VCaP (cell line): ENCODE data around the gene KCNK10.

Experiments used
- H3K27ac ChIP-seq: fragments of 450-650 bp; 2 replicates; pipeline ENCODE4 v1.5.1; 2017
- CTCF ChIP-seq: fragments of 450-650 bp; conservative IDR thresholded peaks from 2 replicates; pipeline ENCODE4 v1.5.1; 2017; ENCODE audit warnings: mild to moderate bottlenecking, moderate library complexity

The KCNK10 gene

GRCh38 chr14:88318406-88318805 lies 4.7 kb downstream of the KCNK10 start:
- no peak for TF ChIP-seq CTCF
- H3K27ac ChIP-seq = no peak overlapping the region

GRCh38 chr14:88316521-88316920 lies 6.5 kb downstream of the KCNK10 start:
- H3K27ac ChIP-seq = no peak overlapping the region
- no peak for TF ChIP-seq CTCF

GRCh38 chr14:88312257-88312656 lies 10.8 kb downstream of the KCNK10 start:
- no peak for TF ChIP-seq CTCF
- no peak overlapping the region for H3K27ac ChIP-seq

GRCh38 chr14:88311780-88312179 lies 11.3 kb downstream of the KCNK10 start:
- H3K27ac ChIP-seq = no peak overlapping the region
- TF ChIP-seq CTCF = no peak

- TF ChIP-seq CTCF = no peak
- no peak overlapping the region for H3K27ac ChIP-seq
Measured at GRCh38 chr14:88310449-88310848, 12.6 kb downstream of the KCNK10 start.

- no peak overlapping the region for H3K27ac ChIP-seq
- no peak for TF ChIP-seq CTCF
Measured at GRCh38 chr14:88310021-88310420, 13.0 kb downstream of the KCNK10 start.

GRCh38 chr14:88305528-88306322 lies 17.3 kb downstream of the KCNK10 start:
- no peak overlapping the region for H3K27ac ChIP-seq
- no peak for TF ChIP-seq CTCF
